K562 treated with DMSO at 1 percent for 24 hours (cell line): ENCODE measurements around the gene OR2B6. TPM values are rescaled to one million over a fixed set of nuclear protein-coding genes. Genes with fewer than 3 reads are reported as not detected.

Experiments
- total RNA-seq: library from RNA; unstranded; fragments of 300-600 nt; gene quantifications from 2 replicates; pipeline ENCODE4 v1.2.3, GENCODE V29; 2022; ENCODE audit warnings: low read depth; ENCODE audit not compliant: insufficient read depth

The OR2B6 gene
- total RNA-seq: 3.2 and 3.7 TPM in 2 replicates

GRCh38 chr6:27956941-27957340 is at the start of gene OR2B6:
OR2B6 (plus strand) TSS chr6:27957241; CDS start chr6:27957241, 0 bp downstream.

GRCh38 chr6:27911956-27912446 is 45.0 kb upstream of the OR2B6 start, which contains the start of gene OR2B2:
OR2B2 (minus strand) TSS chr6:27912396; CDS start chr6:27912319, 77 bp downstream.

Other genes starting within 250 kb of the OR2B6 start
- gene OR2B2, start 44.8 kb upstream of the OR2B6 start, total RNA-seq: 0.25 TPM in 1 of 2 replicates, not detected in the other
- 2.2 and 3.2 TPM in 2 replicates for gene ZNF165, start 123.3 kb downstream of the OR2B6 start, total RNA-seq
- gene ZSCAN16, start 167.4 kb downstream of the OR2B6 start, total RNA-seq: not detected in 2 replicates
- 16.6 and 16.8 TPM in 2 replicates for gene ZKSCAN8, start 184.6 kb downstream of the OR2B6 start, total RNA-seq